Type B pancreatic cell (in vitro differentiated cells): ENCODE measurements around the gene PXT1. TPM values are rescaled to one million over a fixed set of nuclear protein-coding genes. Genes with fewer than 3 reads are reported as not detected.

Experiments
- DNase-seq: peaks from one replicate; pipeline ENCODE4 v3.0.0; 2021; ENCODE audit warnings: mixed read lengths; ENCODE audit not compliant: unreplicated experiment; ENCODE audit errors: extremely low spot score
- H3K27ac Mint-ChIP-seq: 2 replicates; pipeline ENCODE4 v1.8.0; 2021; ENCODE audit warnings: mild to moderate bottlenecking, mixed read lengths
- H3K27me3 Mint-ChIP-seq: 2 replicates; pipeline ENCODE4 v1.8.0; 2021; ENCODE audit warnings: mixed read lengths
- H3K36me3 Mint-ChIP-seq: 2 replicates; pipeline ENCODE4 v1.8.0; 2021; ENCODE audit warnings: mixed read lengths
- H3K4me1 Mint-ChIP-seq: one replicate; pipeline ENCODE4 v1.8.0; 2021; ENCODE audit warnings: mixed read lengths; ENCODE audit not compliant: unreplicated experiment
- H3K4me3 Mint-ChIP-seq: 2 replicates; pipeline ENCODE4 v1.8.0; 2021; ENCODE audit warnings: mild to moderate bottlenecking, mixed read lengths
- H3K9me3 Mint-ChIP-seq: 2 replicates; pipeline ENCODE4 v1.8.0; 2021; ENCODE audit warnings: mixed read lengths
- CTCF ChIP-seq: fragments of 200-600 bp; sonication (generic); conservative IDR thresholded peaks from 2 replicates; pipeline ENCODE4 v1.5.0; 2021; ENCODE audit warnings: antibody characterized with exemption, mild to moderate bottlenecking
- total RNA-seq: library from RNA; stranded (reverse); gene quantifications from 2 replicates; pipeline ENCODE4 v1.2.1, GENCODE V29; 2021; ENCODE audit warnings: low replicate concordance

The PXT1 gene
- total RNA-seq, 1 donor from 2014 or later: 0.19 TPM

- no peak for DNase-seq
- TF ChIP-seq CTCF: no peak
- no peak overlapping the region for H3K4me3 Mint-ChIP-seq
- H3K9me3 Mint-ChIP-seq: no peaks in the 10 kb centered on the region
- H3K4me1 Mint-ChIP-seq: peaks cover 22% of the 10 kb centered on the region
- no peak overlapping the region for H3K27ac Mint-ChIP-seq
- peaks cover 4% of the 10 kb centered on the region for H3K27me3 Mint-ChIP-seq
- no peaks in the 10 kb centered on the region for H3K36me3 Mint-ChIP-seq
These were observed 96.8 kb downstream of the PXT1 start for GRCh38 chr6:36345681-36346466.

- H3K36me3 Mint-ChIP-seq: no peaks in the 10 kb centered on the region
- H3K4me3 Mint-ChIP-seq: no peak overlapping the region
- peaks cover 21% of the 10 kb centered on the region for H3K27me3 Mint-ChIP-seq
- no peaks in the 10 kb centered on the region for H3K9me3 Mint-ChIP-seq
- peaks cover 23% of the 10 kb centered on the region for H3K4me1 Mint-ChIP-seq
- TF ChIP-seq CTCF: no peak
- no peak for DNase-seq
- H3K27ac Mint-ChIP-seq: no peak overlapping the region
These were observed 99.5 kb downstream of the PXT1 start for GRCh38 chr6:36343109-36343680.

- no peaks in the 10 kb centered on the region for H3K36me3 Mint-ChIP-seq
- peaks cover 13% of the 10 kb centered on the region for H3K4me1 Mint-ChIP-seq
- peak; percentile 98 for TF ChIP-seq CTCF
- peak overlapping the region; percentile 84 for H3K4me3 Mint-ChIP-seq
- DNase-seq: peak; percentile 82
- peaks cover 24% of the 10 kb centered on the region for H3K27me3 Mint-ChIP-seq
- H3K27ac Mint-ChIP-seq: peak overlapping the region; percentile 90
- no peaks in the 10 kb centered on the region for H3K9me3 Mint-ChIP-seq
These were observed 101.8 kb downstream of the PXT1 start for GRCh38 chr6:36340618-36341454.

Other genes with a start within 250 kb of the PXT1 start
- gene BRPF3, start 246.1 kb downstream of the PXT1 start, total RNA-seq: 47.7 and 48.4 TPM in 2 replicates
- gene PNPLA1, start 172.8 kb downstream of the PXT1 start, total RNA-seq: 0.12 TPM in 1 of 2 replicates, not detected in the other
- gene BNIP5, start 106.0 kb downstream of the PXT1 start, total RNA-seq: 1.4 and 2.1 TPM in 2 replicates
- 1.7 and 3.3 TPM in 2 replicates for gene ETV7, start 55.2 kb downstream of the PXT1 start, total RNA-seq
- 36.4 and 51.8 TPM in 2 replicates for gene KCTD20, start 146 bp upstream of the PXT1 start, total RNA-seq
- 50.1 and 64.9 TPM in 2 replicates for gene STK38, start 104.6 kb upstream of the PXT1 start, total RNA-seq
- 361 and 455 TPM in 2 replicates for gene SRSF3, start 151.5 kb upstream of the PXT1 start, total RNA-seq
- gene CDKN1A, start 235.9 kb upstream of the PXT1 start, total RNA-seq: 76.3 and 185 TPM in 2 replicates